NK-92 (cell line): ENCODE results near the gene IL1R1.

Experiments used
- DNase-seq: peaks from one replicate; lab custom pipeline; 2025; ENCODE audit not compliant: unreplicated experiment; lab: John Stamatoyannopoulos, UW

The IL1R1 gene

DNA sequence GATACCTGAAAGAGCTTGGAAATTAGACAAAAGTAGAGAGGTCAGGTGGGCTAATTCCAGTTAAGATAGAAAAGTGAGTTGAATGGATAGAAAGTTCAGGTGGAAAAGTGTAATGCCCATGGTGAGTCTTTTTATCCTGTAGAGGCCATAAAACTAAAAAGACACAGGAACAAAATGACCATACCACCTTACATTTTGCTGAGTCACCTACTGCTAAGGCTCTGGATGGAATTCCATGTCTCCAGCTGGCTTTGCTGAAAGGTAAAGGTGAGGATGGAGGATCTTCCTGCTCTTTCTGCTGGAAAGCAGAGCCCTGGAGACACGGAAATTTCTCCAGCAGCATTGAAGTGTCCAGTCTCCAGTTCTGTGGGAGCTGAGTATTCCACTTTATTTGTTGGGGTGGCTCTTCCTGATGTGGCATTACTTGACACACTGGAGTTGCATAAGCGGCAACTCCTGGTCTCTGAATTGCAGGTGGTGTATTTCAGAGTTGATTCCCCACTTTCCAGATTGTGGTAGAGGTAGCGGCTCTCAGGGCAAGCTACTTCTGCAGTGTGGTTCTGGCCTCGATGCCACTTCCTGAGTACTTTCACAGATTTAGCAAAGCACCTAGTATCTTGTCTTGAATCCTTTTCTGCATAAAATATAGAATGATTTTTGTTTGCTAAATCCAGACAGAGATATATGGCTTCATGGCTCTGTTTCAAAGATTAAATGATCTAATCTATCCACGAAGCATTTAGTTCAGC, 55.0 kb downstream of the IL1R1 start:
- no peak for DNase-seq

DNA sequence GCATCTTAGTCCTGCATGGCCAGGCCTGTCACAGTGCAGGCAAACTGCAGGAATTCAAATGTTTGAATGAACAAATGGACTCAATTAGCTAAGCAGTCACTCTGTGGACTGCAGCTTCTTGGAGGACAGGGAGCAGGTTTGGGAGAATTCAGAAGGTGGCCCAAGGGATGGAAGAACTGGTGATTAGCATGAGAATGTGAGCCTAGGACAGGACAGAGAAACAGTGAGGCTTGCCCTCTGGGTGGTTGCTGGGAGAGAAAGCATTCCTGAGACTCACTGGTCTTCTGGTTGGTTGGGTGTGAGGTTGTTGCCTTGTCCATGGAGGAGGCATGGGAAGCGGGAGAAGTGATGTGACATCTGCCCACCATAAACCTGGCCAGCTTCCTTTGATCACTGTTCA, 58.0 kb downstream of the IL1R1 start:
- no peak for DNase-seq

GRCh38 chr2:102204638-102205037, 62.1 kb downstream of the IL1R1 start:
- no peak for DNase-seq

GRCh38 chr2:102206666-102207341, 64.3 kb downstream of the IL1R1 start:
- DNase-seq = no peak

DNA sequence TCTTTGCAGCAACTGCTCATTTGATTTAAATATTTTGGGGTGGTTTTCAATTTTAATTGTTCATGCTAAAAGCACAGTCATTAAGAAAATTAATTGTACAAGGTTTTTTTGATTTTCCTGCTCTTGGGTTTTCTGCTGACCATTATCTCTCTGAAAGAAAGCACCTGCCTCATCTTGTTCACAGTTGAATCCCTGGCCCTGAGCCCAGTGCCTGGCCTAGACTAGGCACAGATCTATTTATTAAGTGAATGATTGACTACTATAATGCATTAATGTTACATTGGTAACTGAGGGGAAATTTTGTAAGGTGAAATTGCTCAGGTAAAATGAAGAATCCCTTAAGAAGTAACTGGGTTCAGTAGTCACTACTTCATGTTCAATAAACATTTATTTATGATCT, 66.2 kb downstream of the IL1R1 start:
- DNase-seq = no peak

DNA sequence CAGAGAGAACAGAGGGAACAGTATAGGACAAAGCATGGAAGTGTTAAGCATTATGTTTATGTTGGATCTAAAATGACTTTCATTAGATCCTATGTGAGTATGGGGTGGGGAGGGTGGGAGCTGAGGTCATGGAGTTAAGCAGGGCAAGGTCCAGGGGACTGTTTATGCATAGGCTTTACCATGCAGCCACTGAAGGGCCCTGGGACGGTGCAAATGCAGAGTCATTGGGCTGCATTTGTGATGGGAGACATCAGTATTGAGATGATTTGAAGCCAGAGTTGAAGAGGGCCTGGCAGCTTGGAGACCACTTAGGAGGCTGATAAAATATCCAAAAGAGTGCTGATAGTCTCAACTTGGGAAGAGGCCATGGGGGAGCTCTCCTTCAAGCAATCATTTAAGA, 66.9 kb downstream of the IL1R1 start:
- DNase-seq = no peak

DNA sequence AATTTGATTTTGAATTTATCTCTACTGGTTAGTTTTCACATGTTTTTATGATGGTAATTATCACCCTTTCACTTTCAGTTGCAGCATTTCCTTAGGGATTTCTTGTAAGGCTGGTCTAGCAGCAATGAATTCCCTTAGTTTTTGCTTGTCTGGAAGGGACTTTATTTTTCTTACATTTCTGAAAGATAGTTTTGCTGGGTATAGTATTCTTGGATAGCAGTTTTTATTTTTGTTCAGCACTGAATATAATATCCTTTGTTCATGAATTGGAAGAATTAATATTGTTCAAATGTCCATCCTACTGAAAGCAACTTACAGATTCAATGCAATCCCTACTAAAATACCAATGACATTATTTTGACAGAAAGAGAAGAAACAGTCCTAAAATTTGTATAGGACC, 74.5 kb downstream of the IL1R1 start:
- DNase-seq = no peak

GRCh38 chr2:102224824-102225739, 82.5 kb downstream of the IL1R1 start:
- no peak for DNase-seq

DNA sequence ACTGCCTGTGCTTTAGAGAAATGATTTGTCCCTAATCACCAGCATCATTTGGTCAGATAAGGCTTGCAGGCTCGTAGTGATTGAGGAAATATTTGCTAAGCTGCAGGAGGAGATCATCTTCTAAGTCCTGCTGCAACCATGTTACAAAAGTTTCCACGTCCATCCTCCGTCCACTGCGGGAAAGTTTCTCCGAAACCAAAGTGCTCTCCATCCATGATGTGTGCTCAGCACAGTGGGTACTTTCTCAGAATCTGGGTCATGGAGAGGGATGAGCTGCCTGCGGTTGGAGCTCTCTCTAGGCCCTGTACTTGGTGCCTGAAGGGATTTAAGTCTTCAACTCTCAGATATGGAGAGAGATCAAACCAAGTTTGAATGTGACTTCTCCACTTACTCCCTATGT, 83.6 kb downstream of the IL1R1 start:
- DNase-seq = no peak

DNA sequence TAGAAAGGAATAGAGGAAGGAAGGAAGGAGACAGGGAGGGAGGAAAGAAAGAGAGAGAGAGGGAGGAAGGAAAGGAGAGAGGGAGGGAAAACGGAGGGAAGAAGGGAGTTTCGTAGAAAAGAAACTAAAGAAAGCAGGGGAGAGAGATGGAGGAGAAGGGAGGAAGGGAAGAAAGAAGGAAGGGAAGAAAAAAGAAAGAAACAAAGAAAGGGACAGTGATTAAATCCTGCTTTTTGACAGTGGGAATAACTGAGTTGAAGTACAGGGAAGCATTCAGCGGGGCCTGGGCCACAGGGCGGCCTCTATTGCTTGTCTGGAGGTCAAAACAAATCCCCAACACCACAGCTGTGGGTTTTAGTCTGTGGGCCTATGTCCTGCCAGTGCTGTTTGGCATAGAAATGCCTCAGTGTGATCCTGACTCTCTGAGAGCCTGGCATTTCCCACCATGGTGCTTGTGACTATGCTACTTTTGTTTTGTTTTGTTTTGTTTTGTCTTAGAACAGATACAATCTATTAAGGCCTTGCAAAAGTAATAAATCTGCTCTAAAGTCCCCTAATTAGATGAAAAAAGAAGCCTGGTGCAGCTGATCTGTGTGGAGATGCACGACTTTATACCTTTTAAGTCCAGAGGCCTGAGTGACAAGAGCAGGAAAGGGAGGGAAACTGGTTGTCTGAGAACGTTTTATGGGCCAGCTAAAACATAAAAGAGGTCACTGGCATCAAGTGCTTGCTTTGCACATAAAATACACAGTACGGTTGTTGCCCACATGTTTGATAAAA, 84.3 kb downstream of the IL1R1 start:
- no peak for DNase-seq

DNA sequence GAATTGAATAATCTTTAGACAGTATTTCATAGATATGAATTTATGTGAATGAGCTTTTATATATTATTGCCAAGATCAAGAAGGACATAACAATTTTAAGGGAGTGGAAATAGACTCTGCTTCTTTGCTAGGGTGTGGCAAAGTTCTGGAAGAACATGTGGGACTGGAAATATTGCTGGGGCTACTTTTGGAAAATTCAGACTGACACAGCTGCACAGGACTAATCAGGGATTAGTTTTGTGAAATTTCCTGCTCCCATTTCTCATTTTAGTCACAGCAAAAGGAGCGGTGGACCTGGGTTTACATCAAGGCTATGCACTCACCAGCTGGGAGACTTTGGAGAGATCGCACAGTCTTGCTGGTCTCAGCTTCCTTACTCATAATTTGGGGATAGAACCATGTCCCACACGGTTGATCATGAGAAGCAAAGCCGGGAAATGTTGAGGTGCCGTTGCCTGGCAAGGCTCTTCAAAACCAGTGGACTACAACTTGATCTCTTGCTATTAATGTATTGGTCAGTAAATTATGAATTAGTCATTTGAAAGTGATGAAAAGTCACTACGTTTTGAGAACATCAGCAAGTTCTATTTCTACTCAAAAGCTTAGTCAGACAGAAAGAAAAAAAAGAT, 86.7 kb downstream of the IL1R1 start:
- no peak for DNase-seq
